DOHH2 (cell line): Measurements from ENCODE around the gene SLC16A5.

ENCODE experiments used
- H3F3A ChIP-seq: fragments of 200-600 bp; sonication (generic), shearing (Covaris generic); 2 replicates; pipeline ENCODE4 v1.6.0; 2016; ENCODE audit warnings: antibody characterized with exemption, mild to moderate bottlenecking; ENCODE audit not compliant: control insufficient read depth, insufficient read depth
- H3K27ac ChIP-seq: fragments of 200-600 bp; sonication (generic); 2 replicates; pipeline ENCODE4 v1.5.1; 2014; ENCODE audit warnings: low read depth, mild to moderate bottlenecking, low read length, moderate library complexity
- H3K27me3 ChIP-seq: fragments of 200-600 bp; sonication (generic); 2 replicates; pipeline ENCODE4 v1.6.1; 2014; ENCODE audit warnings: mild to moderate bottlenecking, low read length, mixed read lengths; ENCODE audit not compliant: control insufficient read depth
- H3K36me3 ChIP-seq: fragments of 200-600 bp; sonication (generic); 2 replicates; pipeline ENCODE4 v1.6.1; 2014; ENCODE audit warnings: mild to moderate bottlenecking, low read length, moderate library complexity, mixed read lengths; ENCODE audit not compliant: control insufficient read depth
- H3K4me1 ChIP-seq: fragments of 200-600 bp; sonication (generic); 2 replicates; pipeline ENCODE4 v1.6.1; 2014; ENCODE audit warnings: mild to moderate bottlenecking, low read length, mixed read lengths; ENCODE audit not compliant: control insufficient read depth
- H3K4me2 ChIP-seq: fragments of 200-600 bp; sonication (generic); 2 replicates; pipeline ENCODE4 v1.6.0; 2014; ENCODE audit warnings: mild to moderate bottlenecking, low read length, moderate library complexity
- H3K4me3 ChIP-seq: fragments of 200-600 bp; sonication (generic); 2 replicates; pipeline ENCODE4 v1.5.1; 2014; ENCODE audit warnings: mild to moderate bottlenecking, low read length, mixed read lengths
- H3K79me2 ChIP-seq: fragments of 200-600 bp; sonication (generic); 2 replicates; pipeline ENCODE4 v1.6.1; 2014; ENCODE audit warnings: mild to moderate bottlenecking, low read length, mixed read lengths; ENCODE audit not compliant: control insufficient read depth
- H3K9me2 ChIP-seq: fragments of 200-600 bp; sonication (generic); replicated peaks from 2 replicates; pipeline ENCODE4 v1.6.1; 2014; ENCODE audit warnings: mild to moderate bottlenecking, low read length, mixed read lengths; ENCODE audit not compliant: control insufficient read depth
- H3K9me3 ChIP-seq: fragments of 200-600 bp; sonication (generic); 2 replicates; pipeline ENCODE4 v1.6.1; 2014; ENCODE audit warnings: antibody characterized with exemption, low read length, mixed read lengths; ENCODE audit not compliant: control insufficient read depth, insufficient read depth
- H4K20me1 ChIP-seq: fragments of 200-600 bp; sonication (generic); 2 replicates; pipeline ENCODE4 v1.6.0; 2014; ENCODE audit warnings: low read depth, mild to moderate bottlenecking, antibody characterized with exemption, low read length, moderate library complexity; ENCODE audit not compliant: control insufficient read depth, insufficient read depth
- CTCF ChIP-seq: fragments of 200-600 bp; sonication (generic); IDR thresholded peaks from one replicate; pipeline ENCODE4 v1.5.1; 2014; ENCODE audit warnings: antibody characterized with exemption, mild to moderate bottlenecking, low read depth, low read length; ENCODE audit not compliant: poor library complexity, severe bottlenecking
- EZH2phosphoT487 ChIP-seq: fragments of 200-600 bp; sonication (generic); IDR thresholded peaks from 2 replicates; pipeline ENCODE4 v1.6.1; 2017; ENCODE audit warnings: borderline replicate concordance, mild to moderate bottlenecking, antibody characterized with exemption, low read length, moderate library complexity, mixed read lengths

The SLC16A5 gene

GRCh38 chr17:75049706-75050105 is 38.0 kb upstream of the SLC16A5 start:
- H3K27ac ChIP-seq: no peak overlapping the region
- H3K36me3 ChIP-seq: peaks cover 29% of the 10 kb centered on the region
- peaks cover 4% of the 10 kb centered on the region; the same call in 1 of the 2 replicates for H3F3A ChIP-seq
- H3K9me3 ChIP-seq: no peaks in the 10 kb centered on the region
- H3K4me3 ChIP-seq: no peak overlapping the region
- H3K79me2 ChIP-seq: peaks cover 29% of the 10 kb centered on the region
- no peak overlapping the region for H3K4me2 ChIP-seq
- H3K9me2 ChIP-seq: no peaks in the 10 kb centered on the region
- H3K27me3 ChIP-seq: no peaks in the 10 kb centered on the region
- no peaks in the 10 kb centered on the region for H4K20me1 ChIP-seq
- no peak for TF ChIP-seq CTCF
- TF ChIP-seq EZH2phosphoT487: no peak
- peaks cover 18% of the 10 kb centered on the region for H3K4me1 ChIP-seq

- H3K9me2 ChIP-seq: no peaks in the 10 kb centered on the region
- peaks cover 29% of the 10 kb centered on the region for H3K36me3 ChIP-seq
- no peak overlapping the region for H3K27ac ChIP-seq
- H4K20me1 ChIP-seq: no peaks in the 10 kb centered on the region
- H3K4me1 ChIP-seq: peaks cover 12% of the 10 kb centered on the region
- TF ChIP-seq CTCF (no peak), EZH2phosphoT487 (no peak)
- H3K9me3 ChIP-seq: no peaks in the 10 kb centered on the region
- H3F3A ChIP-seq: peaks cover 4% of the 10 kb centered on the region; the same call in 1 of the 2 replicates
- peaks cover 13% of the 10 kb centered on the region for H3K79me2 ChIP-seq
- no peaks in the 10 kb centered on the region for H3K27me3 ChIP-seq
- no peak overlapping the region for H3K4me2 ChIP-seq
- H3K4me3 ChIP-seq: no peak overlapping the region
These were observed 35.8 kb upstream of the SLC16A5 start for GRCh38 chr17:75051941-75052340.

- peaks cover 25% of the 10 kb centered on the region for H3K36me3 ChIP-seq
- no peaks in the 10 kb centered on the region for H3K79me2 ChIP-seq
- H3K4me3 ChIP-seq: no peak overlapping the region
- TF ChIP-seq CTCF (no peak), EZH2phosphoT487 (no peak)
- H3K4me1 ChIP-seq: no peaks in the 10 kb centered on the region
- H4K20me1 ChIP-seq: no peaks in the 10 kb centered on the region
- no peaks in the 10 kb centered on the region for H3K9me2 ChIP-seq
- H3K27ac ChIP-seq: no peak overlapping the region
- no peaks in the 10 kb centered on the region for H3F3A ChIP-seq
- H3K4me2 ChIP-seq: no peak overlapping the region
- no peaks in the 10 kb centered on the region for H3K9me3 ChIP-seq
- no peaks in the 10 kb centered on the region for H3K27me3 ChIP-seq
These were observed 28.1 kb upstream of the SLC16A5 start for GRCh38 chr17:75059369-75060345.
